ENCODE results near the gene EMSY.

The EMSY gene

GRCh38 chr11:76456571-76456970 lies 11.8 kb downstream of the EMSY start:
- no peak for DNase-seq (ENCODE audit: low read depth in 3 of 3)

DNA sequence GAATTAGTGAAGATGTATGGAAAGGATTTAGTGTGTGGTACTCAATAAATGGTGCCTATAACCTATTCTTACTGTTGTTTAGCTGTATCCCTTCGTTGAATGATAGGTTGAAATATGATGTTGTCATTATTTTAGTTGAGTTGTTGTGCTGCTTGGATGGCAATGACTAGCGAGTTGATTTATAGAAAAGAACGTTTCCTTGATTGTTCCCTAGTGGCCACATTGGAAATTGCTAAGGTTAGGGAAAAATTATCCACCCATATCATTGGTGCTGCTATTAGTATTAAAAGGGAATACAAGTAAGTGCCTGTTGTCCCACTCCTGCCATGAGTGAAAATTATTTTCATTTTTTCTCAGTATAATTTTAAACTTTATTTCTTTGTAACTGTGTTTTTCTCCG lies 14.5 kb downstream of the EMSY start:
- no peak for DNase-seq (ENCODE audit: low read depth in 3 of 3)

DNA sequence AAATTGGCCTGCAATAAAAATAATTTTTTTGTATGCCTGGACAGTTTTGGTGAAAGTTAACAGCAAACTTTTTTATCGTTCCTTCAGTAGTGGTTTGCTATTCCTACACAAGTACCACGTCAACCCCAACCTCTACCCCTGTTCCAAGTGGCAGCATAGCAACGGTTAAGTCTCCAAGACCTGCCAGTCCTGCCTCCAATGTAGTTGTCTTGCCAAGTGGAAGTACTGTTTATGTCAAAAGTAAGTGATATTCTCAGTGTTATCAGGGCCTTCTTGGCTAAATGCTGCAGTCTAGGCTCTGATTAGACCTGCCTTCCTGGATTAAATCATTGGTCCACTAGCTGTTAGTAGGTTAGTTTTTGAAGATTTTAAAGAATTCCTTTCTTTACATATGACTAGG lies 15.0 kb downstream of the EMSY start:
- DNase-seq (ENCODE audit: low read depth in 3 of 3), result no peak

DNA sequence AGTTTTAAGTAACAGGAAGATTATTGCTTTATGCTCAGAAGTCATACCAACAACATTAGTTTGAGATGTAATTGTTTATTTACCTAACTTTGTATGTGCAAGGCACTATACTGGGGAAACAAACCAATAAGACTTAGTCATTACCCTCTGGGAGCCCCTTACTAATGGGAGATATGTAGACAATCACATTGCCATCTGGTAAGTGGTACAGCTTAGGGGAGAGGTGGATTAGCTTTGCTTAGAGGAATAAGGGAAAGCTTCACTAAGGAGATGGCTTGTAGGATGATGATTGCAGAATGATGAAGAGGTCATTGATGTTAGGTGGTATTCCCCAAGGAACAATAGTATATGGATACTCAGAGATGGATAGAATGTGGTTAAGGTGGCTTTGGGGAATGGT lies 17.5 kb downstream of the EMSY start:
- no peak for DNase-seq (ENCODE audit: low read depth in 3 of 3)

- no peak for DNase-seq (ENCODE audit: low read depth in 3 of 3)
Observed at GRCh38 chr11:76465701-76466100, 20.9 kb downstream of the EMSY start.

DNA sequence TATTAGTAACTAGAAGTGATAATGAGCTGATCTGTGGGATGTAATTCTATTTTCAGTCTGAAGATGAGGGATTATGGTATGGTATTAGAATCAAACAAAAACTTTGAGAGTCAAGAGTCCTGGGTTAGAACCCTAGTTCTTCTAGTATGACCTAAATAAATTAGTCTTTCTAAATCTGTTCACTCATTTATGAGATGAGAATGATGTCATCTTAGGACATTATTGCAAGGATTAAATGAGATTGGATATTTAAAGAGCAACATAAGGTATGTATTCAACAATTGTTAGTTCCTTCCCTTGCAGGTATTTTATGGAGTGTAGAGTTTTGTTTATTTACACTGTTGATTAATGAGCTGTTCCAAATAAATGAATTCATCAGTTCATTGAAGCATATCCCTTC lies 21.8 kb downstream of the EMSY start:
- DNase-seq (ENCODE audit: low read depth in 3 of 3), result no peak

- no peak for DNase-seq (ENCODE audit: low read depth in 3 of 3)
Observed at GRCh38 chr11:76469141-76469540, 24.3 kb downstream of the EMSY start.

DNA sequence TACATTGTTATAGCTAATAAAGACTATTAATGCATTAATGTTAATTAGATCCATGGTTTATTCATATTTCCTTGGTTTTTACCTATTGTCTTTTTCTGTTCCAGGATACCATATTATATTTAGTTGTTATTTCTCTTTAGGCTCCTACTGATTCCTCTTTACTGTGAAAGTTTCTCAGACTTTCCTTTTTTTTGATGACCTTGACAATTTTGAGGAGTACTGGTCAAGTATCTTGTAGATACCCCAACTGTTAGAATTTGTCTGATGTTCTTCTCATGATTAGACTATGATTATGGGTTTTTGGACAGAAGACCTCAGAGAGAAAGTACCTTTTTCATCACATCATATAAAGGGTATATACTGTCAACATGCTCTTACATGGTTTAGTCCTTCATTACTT lies 26.6 kb downstream of the EMSY start:
- no peak for DNase-seq (ENCODE audit: low read depth in 3 of 3)

DNA sequence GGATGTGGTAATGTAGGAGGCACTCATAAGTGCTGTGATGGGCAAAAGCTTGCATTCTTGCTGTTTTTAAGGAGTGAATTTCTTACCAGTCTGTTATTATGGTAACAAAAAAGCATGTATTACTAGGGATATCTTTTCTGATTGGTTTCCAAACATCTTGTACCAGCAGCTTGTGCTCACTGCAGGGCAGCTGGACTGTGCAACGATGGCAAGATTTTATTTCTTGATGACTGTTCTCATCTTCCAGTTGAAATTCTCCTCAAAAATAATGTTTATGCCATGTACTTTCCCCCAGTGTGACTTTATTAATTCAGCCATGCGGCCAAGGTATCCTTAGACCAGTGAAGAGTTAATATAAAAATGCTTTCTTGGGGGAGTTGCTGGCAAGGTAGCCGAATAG lies 35.4 kb downstream of the EMSY start:
- no peak for DNase-seq (ENCODE audit: low read depth in 3 of 3)

DNA sequence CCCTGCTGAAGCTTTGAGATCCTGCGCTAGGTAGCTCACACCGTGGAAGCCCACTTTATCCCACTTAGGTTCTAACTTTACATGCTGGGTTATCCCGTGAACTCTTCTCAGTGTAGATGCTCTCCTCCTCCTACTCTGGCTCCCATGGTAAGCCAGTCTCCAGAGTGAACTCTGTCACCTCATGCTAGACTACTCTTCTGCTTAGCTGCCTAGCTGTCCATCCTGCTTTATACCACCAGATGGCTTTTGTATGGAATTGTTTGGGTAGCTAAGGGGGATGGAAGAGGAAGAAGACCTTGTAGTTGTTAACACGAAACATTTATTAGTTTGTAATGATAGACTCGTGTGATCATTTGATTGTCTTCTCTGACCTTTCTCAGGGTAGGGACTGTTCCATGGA lies 46.8 kb downstream of the EMSY start:
- DNase-seq (ENCODE audit: low read depth in 3 of 3), result no peak

DNA sequence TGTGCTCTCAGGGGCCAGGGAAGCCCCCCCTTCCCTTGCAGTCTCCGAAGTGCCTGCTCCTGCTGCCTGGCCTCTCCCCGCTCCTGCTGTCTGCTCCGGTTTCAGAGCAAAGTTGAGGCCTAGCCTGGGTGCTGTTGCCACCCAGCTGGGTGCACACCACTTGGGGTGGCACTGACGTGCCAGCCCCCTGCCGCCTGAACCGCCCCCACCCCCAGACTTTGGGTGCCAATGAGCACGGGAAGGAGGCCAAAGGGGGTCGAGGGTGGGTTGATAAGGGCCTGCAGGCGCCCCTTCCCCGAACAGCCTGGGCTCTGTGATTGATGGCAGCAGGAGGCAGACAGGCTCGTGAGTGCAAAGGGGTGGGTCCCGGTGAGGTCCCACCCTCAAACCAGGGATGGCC lies 48.2 kb downstream of the EMSY start:
- DNase-seq (ENCODE audit: low read depth in 3 of 3), result no peak

GRCh38 chr11:76493626-76494539 lies 49.1 kb downstream of the EMSY start:
- no peak for DNase-seq (ENCODE audit: low read depth in 3 of 3)

GRCh38 chr11:76495019-76495418 lies 50.2 kb downstream of the EMSY start:
- DNase-seq (ENCODE audit: low read depth in 3 of 3), result no peak

DNA sequence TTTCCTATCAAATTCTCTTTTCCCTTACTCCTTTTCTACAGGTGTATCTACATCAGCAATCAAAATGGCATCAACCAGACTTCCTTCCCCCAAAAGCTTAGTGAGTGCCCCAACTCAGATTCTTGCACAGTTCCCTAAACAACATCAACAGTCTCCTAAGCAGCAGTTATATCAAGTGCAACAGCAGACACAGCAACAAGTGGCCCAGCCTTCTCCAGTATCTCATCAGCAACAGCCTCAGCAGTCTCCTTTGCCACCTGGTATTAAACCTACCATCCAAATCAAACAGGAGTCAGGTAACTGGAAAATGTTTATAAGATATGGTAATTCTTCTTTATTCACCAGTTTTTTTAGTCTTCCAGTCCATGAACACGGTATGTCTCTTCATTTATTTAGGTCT lies 51.4 kb downstream of the EMSY start:
- no peak for DNase-seq (ENCODE audit: low read depth in 3 of 3)

- no peak for DNase-seq (ENCODE audit: low read depth in 3 of 3)
Observed at GRCh38 chr11:76501526-76502202, 56.8 kb downstream of the EMSY start.

DNA sequence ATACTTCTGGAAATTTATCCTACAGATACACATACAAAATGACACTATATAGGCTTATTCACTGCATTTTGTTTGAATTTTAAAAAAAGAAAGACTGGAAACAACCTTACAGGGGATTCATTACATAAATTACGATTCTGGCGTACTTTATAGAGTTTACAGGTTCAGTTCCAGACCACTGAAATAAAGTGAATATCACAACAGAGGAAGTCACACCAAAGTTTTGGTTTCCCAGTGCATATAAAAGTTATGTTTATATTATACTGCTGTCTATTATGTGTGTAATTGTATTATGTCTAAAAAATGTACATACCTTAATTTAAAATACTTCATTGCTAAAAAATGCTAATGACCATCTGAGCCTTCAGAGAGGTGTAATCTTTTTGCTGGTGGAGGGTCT lies 62.0 kb downstream of the EMSY start:
- DNase-seq (ENCODE audit: low read depth in 3 of 3), result no peak

DNA sequence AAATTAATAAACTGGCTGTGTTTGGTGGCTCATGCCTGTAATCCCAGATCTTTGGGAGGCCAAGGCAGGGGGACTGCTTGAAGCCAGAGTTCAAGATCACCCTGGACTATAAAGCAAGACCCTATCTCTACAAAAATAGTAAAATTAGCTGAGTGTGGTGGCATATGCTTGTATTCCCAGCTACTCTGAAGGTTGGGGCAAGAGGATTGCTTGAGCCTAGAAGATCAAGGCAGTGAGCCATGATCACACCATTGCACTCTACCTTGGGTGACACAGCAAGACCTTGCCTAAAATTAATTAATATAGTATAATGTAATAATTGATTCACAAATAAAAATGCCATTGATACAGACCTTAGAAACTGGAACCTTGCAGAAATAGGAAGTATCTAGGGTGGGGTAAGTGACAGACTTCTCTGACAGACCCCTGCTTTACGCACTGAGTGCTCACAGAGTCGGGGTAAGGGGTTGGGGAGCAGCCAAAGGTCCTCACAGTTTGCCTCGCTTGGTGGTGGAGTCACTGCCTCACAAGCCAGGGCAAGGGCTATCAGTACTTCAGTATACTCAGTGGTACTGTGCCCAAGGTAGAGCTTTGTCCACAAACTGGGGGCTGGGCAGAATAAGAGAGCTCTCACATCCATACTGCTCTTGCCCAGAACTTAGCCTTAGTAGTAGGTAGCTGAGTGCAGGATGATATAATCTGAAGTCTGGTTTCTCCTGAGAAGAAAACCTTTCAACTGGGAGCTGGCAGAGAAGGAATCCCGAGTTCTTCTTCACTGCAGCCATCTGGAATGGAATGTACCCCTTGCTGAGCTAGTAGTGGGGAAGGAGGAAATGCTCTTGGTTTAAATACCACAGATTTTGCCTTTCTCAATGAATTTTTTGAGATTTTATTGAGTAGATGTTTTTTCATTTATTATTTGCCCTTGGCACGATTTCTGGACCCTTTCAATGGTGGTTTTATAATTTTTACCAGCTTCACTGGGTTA lies 65.5 kb downstream of the EMSY start:
- no peak for DNase-seq (ENCODE audit: low read depth in 3 of 3)

DNA sequence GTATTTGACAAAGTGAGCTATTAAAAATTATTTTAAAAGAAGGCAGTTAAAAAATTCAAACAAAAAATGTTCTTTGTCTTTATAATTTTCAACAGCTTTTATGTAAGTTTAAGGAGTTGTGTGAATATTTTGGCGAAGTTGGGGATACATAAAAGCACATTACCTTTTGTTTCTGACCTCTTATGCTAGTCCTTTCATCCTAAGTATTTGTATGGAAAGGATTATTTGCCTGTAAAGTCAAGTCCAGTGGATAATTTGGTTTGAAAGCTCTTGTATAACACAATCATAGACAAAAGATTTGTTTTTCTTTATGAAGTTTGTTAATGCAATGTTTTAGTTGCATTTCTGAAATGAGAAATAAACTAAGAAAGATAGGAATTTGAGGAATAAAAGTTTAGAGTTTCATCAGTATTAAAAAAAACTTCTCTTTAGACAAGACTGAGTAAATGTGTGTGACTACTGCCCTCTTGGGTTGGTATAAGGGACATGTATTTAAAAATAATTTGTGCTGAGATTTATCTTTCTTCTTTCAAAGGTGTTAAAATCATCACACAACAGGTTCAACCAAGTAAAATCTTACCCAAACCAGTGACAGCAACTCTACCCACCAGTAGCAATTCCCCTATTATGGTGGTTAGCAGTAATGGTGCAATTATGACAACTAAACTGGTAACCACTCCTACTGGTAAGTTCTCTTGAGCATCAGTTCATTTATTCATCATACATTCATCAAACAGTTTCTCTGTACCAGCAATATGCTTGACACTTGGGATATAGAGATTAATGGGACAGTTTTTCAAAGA lies 68.2 kb downstream of the EMSY start:
- no peak for DNase-seq (ENCODE audit: low read depth in 3 of 3)

- DNase-seq (ENCODE audit: low read depth in 3 of 3), result no peak
Observed at GRCh38 chr11:76513654-76514034, 68.8 kb downstream of the EMSY start.

DNA sequence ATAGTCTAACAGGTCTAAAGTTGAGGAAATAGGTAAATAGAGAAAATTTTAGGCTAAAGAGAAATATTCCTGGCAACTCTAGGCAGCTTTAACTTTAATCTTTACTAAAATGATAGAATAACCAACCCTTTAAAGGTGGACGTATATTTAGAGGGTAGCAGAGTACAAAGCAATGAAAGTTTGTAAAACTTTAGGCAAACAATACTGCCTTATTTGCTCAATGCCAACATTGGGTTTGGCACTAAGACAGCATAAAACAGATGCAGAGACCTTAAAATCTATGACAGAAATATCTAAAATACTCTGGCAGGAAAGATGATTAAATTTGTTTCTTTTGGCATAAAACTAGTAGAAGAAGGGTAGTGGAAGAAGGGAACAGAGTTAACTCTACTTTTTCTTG lies 70.7 kb downstream of the EMSY start:
- DNase-seq (ENCODE audit: low read depth in 3 of 3), result no peak

DNA sequence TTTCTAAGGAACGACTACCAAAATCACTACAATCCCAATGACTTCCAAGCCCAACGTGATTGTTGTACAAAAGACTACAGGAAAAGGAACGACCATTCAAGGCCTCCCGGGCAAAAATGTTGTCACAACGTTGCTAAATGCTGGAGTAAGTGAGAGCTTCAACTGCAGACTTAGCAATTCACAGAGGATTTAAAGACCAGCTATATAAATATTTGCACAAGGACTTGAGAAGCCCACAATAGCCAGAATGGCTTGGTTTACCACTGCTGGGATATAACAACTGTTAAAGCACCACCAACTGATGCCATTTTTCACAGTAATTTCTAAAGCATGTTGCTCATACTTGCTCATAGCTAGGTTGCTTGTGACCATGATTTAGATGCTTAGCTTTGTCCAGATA lies 78.3 kb downstream of the EMSY start:
- no peak for DNase-seq (ENCODE audit: low read depth in 3 of 3)

All from stimulated activated CD4-positive, alpha-beta T cell treated with anti-CD3 and anti-CD28 coated beads, TNF-alpha, amount 100 ng/mL, for 4 hours (primary cell).